Astrocyte (in vitro differentiated cells and primary cell): Measurements from ENCODE around the gene CYTH4.

Experiments used
- EZH2 ChIP-seq: IDR thresholded peaks from 2 replicates; pipeline ENCODE4 v1.6.1; 2012; ENCODE audit warnings: mild to moderate bottlenecking, low read length, inconsistent platforms; ENCODE audit not compliant: insufficient read depth
- TF ChIP-seq, protein P1 (sequence below): IDR thresholded peaks from 2 replicates; pipeline ENCODE4 v1.5.1; 2011; ENCODE audit warnings: low read depth, mild to moderate bottlenecking, inconsistent platforms, low read length, moderate library complexity; ENCODE audit not compliant: insufficient read depth

DNA sequence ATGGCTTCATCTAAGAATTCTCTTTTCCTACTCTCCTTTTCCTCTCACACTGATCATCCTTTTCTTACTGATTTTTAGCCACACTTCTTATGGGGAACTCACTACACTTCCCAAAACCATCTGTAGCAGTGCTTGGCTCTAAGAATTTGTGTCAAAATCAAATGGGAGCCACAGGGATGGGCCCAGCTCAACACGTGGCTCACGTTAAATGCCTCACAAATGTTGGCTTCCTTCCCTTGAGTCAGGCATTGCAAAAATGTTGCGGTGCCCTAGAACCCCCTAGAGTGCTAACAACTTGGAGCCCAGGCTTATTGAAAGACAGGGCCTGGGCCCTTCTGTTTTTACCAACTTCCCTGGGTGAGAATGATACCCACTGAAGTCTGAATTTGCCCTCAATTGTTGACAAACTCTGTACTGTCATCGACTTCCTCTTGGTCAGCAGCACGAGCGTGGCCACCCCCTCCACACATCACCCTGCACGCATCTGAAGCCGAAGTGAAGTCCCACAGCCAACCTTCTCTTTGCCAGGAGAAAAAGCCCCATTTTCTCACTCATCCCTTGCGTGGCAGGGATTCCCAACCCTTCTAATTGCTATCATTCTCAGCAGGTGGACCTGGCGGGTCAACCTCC lies 75.3 kb downstream of the CYTH4 start:
- TF ChIP-seq, protein P1, sequence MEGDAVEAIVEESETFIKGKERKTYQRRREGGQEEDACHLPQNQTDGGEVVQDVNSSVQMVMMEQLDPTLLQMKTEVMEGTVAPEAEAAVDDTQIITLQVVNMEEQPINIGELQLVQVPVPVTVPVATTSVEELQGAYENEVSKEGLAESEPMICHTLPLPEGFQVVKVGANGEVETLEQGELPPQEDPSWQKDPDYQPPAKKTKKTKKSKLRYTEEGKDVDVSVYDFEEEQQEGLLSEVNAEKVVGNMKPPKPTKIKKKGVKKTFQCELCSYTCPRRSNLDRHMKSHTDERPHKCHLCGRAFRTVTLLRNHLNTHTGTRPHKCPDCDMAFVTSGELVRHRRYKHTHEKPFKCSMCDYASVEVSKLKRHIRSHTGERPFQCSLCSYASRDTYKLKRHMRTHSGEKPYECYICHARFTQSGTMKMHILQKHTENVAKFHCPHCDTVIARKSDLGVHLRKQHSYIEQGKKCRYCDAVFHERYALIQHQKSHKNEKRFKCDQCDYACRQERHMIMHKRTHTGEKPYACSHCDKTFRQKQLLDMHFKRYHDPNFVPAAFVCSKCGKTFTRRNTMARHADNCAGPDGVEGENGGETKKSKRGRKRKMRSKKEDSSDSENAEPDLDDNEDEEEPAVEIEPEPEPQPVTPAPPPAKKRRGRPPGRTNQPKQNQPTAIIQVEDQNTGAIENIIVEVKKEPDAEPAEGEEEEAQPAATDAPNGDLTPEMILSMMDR, result no peak
- TF ChIP-seq EZH2, result no peak
